Brain microvascular endothelial cell (primary cell): ENCODE data around the gene CHRNA4.
A peak's percentile ranks its signal among the peaks of the same experiment; 100 is the strongest.

Source experiments
- DNase-seq: peaks from one replicate; pipeline ENCODE4 v3.0.0-alpha.2; 2020
- H3K27ac ChIP-seq: fragments of 250-450 bp; sonication (Bioruptor Pico); 2 replicates; pipeline ENCODE4 v1.5.1; 2020; ENCODE audit warnings: mild to moderate bottlenecking, moderate library complexity
- H3K27me3 ChIP-seq: fragments of 250-450 bp; sonication (Bioruptor Pico); replicated peaks from 2 replicates; pipeline ENCODE4 v1.5.1; 2020; ENCODE audit warnings: mild to moderate bottlenecking
- H3K36me3 ChIP-seq: fragments of 250-450 bp; sonication (Bioruptor Pico); replicated peaks from 2 replicates; pipeline ENCODE4 v1.5.1; 2020; ENCODE audit warnings: mild to moderate bottlenecking
- H3K4me3 ChIP-seq: 2 replicates; pipeline ENCODE4 v1.5.1; 2011; ENCODE audit warnings: low read depth, mild to moderate bottlenecking, control low read depth, low read length, moderate library complexity
- CTCF ChIP-seq: IDR thresholded peaks from 2 replicates; pipeline ENCODE4 v1.5.1; 2011; ENCODE audit warnings: low read depth, mild to moderate bottlenecking, moderate library complexity, low read length, control low read depth, inconsistent platforms; ENCODE audit errors: missing control alignments
- in situ Hi-C: cut with HindIII; loops from 2 replicates; pipeline ENCODE4 v1.10.0; 2017; ENCODE audit warnings: low sequenced_read_pairs, low pct_ligation_motif_present

The CHRNA4 gene

GRCh38 chr20:63326314-63327230 is 34.6 kb downstream of the CHRNA4 start:
- in situ Hi-C loops, result no loop called here
- no peak for TF ChIP-seq CTCF
- H3K27me3 ChIP-seq, result no peaks in the 10 kb centered on the region
- DNase-seq, result no peak
- no peak overlapping the region for H3K27ac ChIP-seq
- H3K36me3 ChIP-seq, result no peaks in the 10 kb centered on the region
- H3K4me3 ChIP-seq, result no peak overlapping the region

- no peak for DNase-seq
- no peak overlapping the region for H3K27ac ChIP-seq
- H3K27me3 ChIP-seq, result no peaks in the 10 kb centered on the region
- in situ Hi-C loops, result no loop called here
- no peak overlapping the region for H3K4me3 ChIP-seq
- TF ChIP-seq CTCF, result no peak
- no peaks in the 10 kb centered on the region for H3K36me3 ChIP-seq
Observed at GRCh38 chr20:63325554-63326313, 35.4 kb downstream of the CHRNA4 start.

GRCh38 chr20:63325021-63325471 is 36.1 kb downstream of the CHRNA4 start:
- H3K27ac ChIP-seq, result no peak overlapping the region
- no peak for DNase-seq
- no peaks in the 10 kb centered on the region for H3K36me3 ChIP-seq
- H3K4me3 ChIP-seq, result no peak overlapping the region
- TF ChIP-seq CTCF, result no peak
- in situ Hi-C loops, result no loop called here
- no peaks in the 10 kb centered on the region for H3K27me3 ChIP-seq

GRCh38 chr20:63323357-63323981 is 37.7 kb downstream of the CHRNA4 start:
- no peak overlapping the region for H3K4me3 ChIP-seq
- no peaks in the 10 kb centered on the region for H3K27me3 ChIP-seq
- in situ Hi-C loops, result no loop called here
- H3K36me3 ChIP-seq, result no peaks in the 10 kb centered on the region
- peak; percentile 18 for TF ChIP-seq CTCF
- no peak overlapping the region for H3K27ac ChIP-seq
- DNase-seq, result no peak

GRCh38 chr20:63322933-63323273 is 38.2 kb downstream of the CHRNA4 start:
- no peak for TF ChIP-seq CTCF
- no peak for DNase-seq
- Histone ChIP-seq H3K27me3 (no peaks in the 10 kb centered on the region), H3K27ac (no peak overlapping the region), H3K4me3 (no peak overlapping the region), H3K36me3 (no peaks in the 10 kb centered on the region)
- in situ Hi-C loops, result no loop called here
